Measurements from ENCODE around the gene NUDT7.

DNA sequence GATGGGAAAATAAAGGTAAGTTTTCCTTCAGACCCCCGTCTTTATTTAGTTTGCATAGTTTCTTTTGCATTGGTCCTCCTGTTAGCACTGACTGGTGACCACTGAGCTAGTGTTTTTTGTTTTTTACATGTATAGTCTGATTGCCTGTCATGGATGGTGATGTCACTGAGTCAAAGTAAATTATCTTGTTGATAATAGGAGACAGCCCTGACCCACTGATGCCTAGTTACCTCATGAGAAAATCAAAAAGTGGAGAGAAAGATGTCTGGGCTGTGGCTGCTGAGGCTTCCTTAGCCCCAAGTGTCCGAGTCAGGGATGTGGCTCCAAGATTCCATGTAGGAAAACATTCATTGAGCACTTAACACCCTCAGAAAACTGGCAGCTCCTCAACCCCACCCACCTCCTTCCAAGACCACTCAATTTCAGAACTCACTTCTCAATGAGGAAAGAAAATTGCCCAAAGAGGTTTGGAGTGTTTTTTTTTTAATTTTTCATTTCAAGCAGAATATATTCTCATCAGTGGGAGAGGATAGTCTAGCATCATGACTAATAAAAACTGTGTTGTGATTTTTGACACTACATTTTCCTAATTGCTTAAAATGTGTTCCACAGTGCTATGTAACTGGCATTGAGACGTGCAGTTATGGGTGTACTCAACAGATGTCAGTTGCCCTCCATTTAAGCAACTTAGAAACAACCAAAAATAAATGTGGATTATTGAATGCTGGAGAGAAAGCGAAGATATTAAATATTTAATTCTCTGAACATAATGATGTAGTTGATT is 38.7 kb upstream of the NUDT7 start:
- TF ChIP-seq SIN3A (IDR thresholded peaks at IDR 0.05; ENCODE audit: borderline replicate concordance in 2 of 2, control insufficient read depth in 1 of 2, low read depth in 2 of 2, low read length in 2 of 2): no peak
- TF ChIP-seq FOXP1 (CRISPR knock-in tag; IDR thresholded peaks at IDR 0.05): no peak
- no peak for TF ChIP-seq POLR2AphosphoS5 (IDR thresholded peaks at IDR 0.05; ENCODE audit: control insufficient read depth, insufficient read depth, low read depth, low read length)
- TF ChIP-seq, protein P1, sequence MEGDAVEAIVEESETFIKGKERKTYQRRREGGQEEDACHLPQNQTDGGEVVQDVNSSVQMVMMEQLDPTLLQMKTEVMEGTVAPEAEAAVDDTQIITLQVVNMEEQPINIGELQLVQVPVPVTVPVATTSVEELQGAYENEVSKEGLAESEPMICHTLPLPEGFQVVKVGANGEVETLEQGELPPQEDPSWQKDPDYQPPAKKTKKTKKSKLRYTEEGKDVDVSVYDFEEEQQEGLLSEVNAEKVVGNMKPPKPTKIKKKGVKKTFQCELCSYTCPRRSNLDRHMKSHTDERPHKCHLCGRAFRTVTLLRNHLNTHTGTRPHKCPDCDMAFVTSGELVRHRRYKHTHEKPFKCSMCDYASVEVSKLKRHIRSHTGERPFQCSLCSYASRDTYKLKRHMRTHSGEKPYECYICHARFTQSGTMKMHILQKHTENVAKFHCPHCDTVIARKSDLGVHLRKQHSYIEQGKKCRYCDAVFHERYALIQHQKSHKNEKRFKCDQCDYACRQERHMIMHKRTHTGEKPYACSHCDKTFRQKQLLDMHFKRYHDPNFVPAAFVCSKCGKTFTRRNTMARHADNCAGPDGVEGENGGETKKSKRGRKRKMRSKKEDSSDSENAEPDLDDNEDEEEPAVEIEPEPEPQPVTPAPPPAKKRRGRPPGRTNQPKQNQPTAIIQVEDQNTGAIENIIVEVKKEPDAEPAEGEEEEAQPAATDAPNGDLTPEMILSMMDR (IDR thresholded peaks at IDR 0.05 in 2 of 3, conservative IDR thresholded peaks at IDR 0.05 in 1 of 3; ENCODE audit: insufficient read depth in 2 of 3, low read depth in 1 of 3, low read length in 3 of 3): no peak
- no peak for TF ChIP-seq ZNF717 (CRISPR knock-in tag; IDR thresholded peaks at IDR 0.05)
- no peak for TF ChIP-seq NR2F6 (CRISPR knock-in tag; IDR thresholded peaks at IDR 0.05)
- TF ChIP-seq, protein P2, sequence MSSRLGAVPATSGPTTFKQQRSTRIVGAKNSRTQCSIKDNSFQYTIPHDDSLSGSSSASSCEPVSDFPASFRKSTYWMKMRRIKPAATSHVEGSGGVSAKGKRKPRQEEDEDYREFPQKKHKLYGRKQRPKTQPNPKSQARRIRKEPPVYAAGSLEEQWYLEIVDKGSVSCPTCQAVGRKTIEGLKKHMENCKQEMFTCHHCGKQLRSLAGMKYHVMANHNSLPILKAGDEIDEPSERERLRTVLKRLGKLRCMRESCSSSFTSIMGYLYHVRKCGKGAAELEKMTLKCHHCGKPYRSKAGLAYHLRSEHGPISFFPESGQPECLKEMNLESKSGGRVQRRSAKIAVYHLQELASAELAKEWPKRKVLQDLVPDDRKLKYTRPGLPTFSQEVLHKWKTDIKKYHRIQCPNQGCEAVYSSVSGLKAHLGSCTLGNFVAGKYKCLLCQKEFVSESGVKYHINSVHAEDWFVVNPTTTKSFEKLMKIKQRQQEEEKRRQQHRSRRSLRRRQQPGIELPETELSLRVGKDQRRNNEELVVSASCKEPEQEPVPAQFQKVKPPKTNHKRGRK (tag; IDR thresholded peaks at IDR 0.05): no peak
- TF ChIP-seq EP300 (IDR thresholded peaks at IDR 0.05; ENCODE audit: low read length): no peak

Data from K562 (cell line).